GM12878 (cell line): ENCODE results near the gene ITGA1. TPM values are rescaled to one million over a fixed set of nuclear protein-coding genes. Genes with fewer than 3 reads are reported as not detected.

Experiments
- ATAC-seq: fragments of 200-7000 bp; cut with Tn5 transposase; 3 replicates; pipeline ENCODE4 v1.9.1; 2020; ENCODE audit warnings: mild to moderate bottlenecking, moderate library complexity
- BruUV-seq: library from RNA; stranded (reverse); fragments of 400-500 nt; replicated peaks from 2 replicates; lab custom pipeline; 2021; lab: Mats Ljungman, UMichigan
- CTCF ChIA-PET: fragments of 300-600 bp; sonication (Branson Sonifier 250); formaldehyde crosslinking; extraction: SDS; loops from one replicate; lab custom pipeline; 2021; ENCODE audit warnings: inconsistent platforms; lab: Yijun Ruan, JAX
- POLR2A ChIA-PET: fragments of 350-600 bp; formaldehyde crosslinking; extraction: SDS; loops from one replicate; lab custom pipeline; 2021; ENCODE audit warnings: inconsistent platforms; lab: Charles Lee
- RAD21 ChIA-PET: fragments of 300-600 bp; sonication (Branson Sonifier 250); formaldehyde crosslinking; loops from one replicate; lab custom pipeline; 2023; ENCODE audit warnings: antibody characterized with exemption; ENCODE audit not compliant: unreplicated experiment; lab: Charles Lee
- SMC1A ChIA-PET: fragments of 300-600 bp; sonication (Branson Sonifier 250); formaldehyde crosslinking; loops from one replicate; lab custom pipeline; 2023; ENCODE audit not compliant: unreplicated experiment, uncharacterized antibody; lab: Charles Lee
- DNase-seq: peaks from one replicate; pipeline ENCODE4 v3.0.0-alpha.2; 2011; ENCODE audit warnings: low read depth, low spot score
- FAIRE-seq: peaks from 3 replicates; lab custom pipeline; 2011; peaks lifted over from hg19 to GRCh38; lab: Jason Lieb, UNC
- H2AFZ ChIP-seq: 2 replicates; pipeline ENCODE4 v1.6.0; 2011; ENCODE audit warnings: low read depth, low read length, control low read depth; ENCODE audit not compliant: control insufficient read depth
- H3K27ac ChIP-seq: 2 replicates; pipeline ENCODE4 v1.5.1; 2011; ENCODE audit warnings: control low read depth; ENCODE audit not compliant: control insufficient read depth, insufficient read depth
- H3K27me3 ChIP-seq, 2 experiments: replicated peaks in 1 of 2; 2 replicates each; pipeline versions ENCODE4 v1.6.0 to v1.6.1; 2011; ENCODE audit warnings: low read length in 1 of 2; ENCODE audit not compliant: control insufficient read depth in 2 of 2, insufficient read depth in 2 of 2
- H3K36me3 ChIP-seq, 2 experiments: 2 replicates each; pipeline ENCODE4 v1.5.1; 2011; ENCODE audit warnings: low read length in 1 of 2; ENCODE audit not compliant: control insufficient read depth in 2 of 2, insufficient read depth in 2 of 2
- H3K4me1 ChIP-seq: 2 replicates; pipeline ENCODE4 v1.6.1; 2011; ENCODE audit warnings: mild to moderate bottlenecking, low read length, moderate library complexity, mixed read lengths; ENCODE audit not compliant: control insufficient read depth, insufficient read depth
- H3K4me2 ChIP-seq: 2 replicates; pipeline ENCODE4 v1.6.0; 2011; ENCODE audit warnings: control low read depth; ENCODE audit not compliant: control insufficient read depth, insufficient read depth
- H3K4me3 ChIP-seq: fragments of 200-600 bp; sonication (generic); 2 replicates; pipeline ENCODE4 v1.5.1; 2016
- H3K79me2 ChIP-seq: 2 replicates; pipeline ENCODE4 v1.6.0; 2011; ENCODE audit warnings: low read length; ENCODE audit not compliant: control insufficient read depth, insufficient read depth
- H3K9ac ChIP-seq: 2 replicates; pipeline ENCODE4 v1.8.0; 2011; ENCODE audit warnings: low read length, control low read depth, mixed read lengths; ENCODE audit not compliant: control insufficient read depth, insufficient read depth
- H3K9me3 ChIP-seq: replicated peaks from 3 replicates; pipeline ENCODE4 v1.5.1; 2011; ENCODE audit warnings: mild to moderate bottlenecking, low read length; ENCODE audit not compliant: control insufficient read depth, insufficient read depth
- H4K20me1 ChIP-seq: 2 replicates; pipeline ENCODE4 v1.6.0; 2011; ENCODE audit not compliant: control insufficient read depth, insufficient read depth
- LARP7 ChIP-seq: fragments of 450-650 bp; IDR thresholded peaks from 2 replicates; pipeline ENCODE4 v1.6.1; 2017; ENCODE audit warnings: mild to moderate bottlenecking
- SKIL ChIP-seq: fragments of 450-650 bp; IDR thresholded peaks from 2 replicates; pipeline ENCODE4 v1.6.1; 2017; ENCODE audit warnings: mild to moderate bottlenecking, low read depth, inconsistent platforms; ENCODE audit not compliant: poor library complexity, severe bottlenecking
- SMAD5 ChIP-seq: IDR thresholded peaks from 2 replicates; pipeline ENCODE4 v1.6.1; 2016; ENCODE audit warnings: antibody characterized with exemption, low read depth
- TCF12 ChIP-seq: IDR thresholded peaks from 2 replicates; pipeline ENCODE4 v1.6.1; 2011; ENCODE audit warnings: low read depth, mild to moderate bottlenecking, low read length
- USF2 ChIP-seq: IDR thresholded peaks from 2 replicates; pipeline ENCODE4 v1.6.1; 2011; ENCODE audit warnings: low read depth, low read length, improper control_type of control experiment, borderline replicate concordance
- ZBTB33 ChIP-seq: fragments of 450-650 bp; IDR thresholded peaks from 2 replicates; pipeline ENCODE4 v1.6.1; 2017; ENCODE audit warnings: mild to moderate bottlenecking
- ZBTB40 ChIP-seq: fragments of 450-650 bp; IDR thresholded peaks from 2 replicates; pipeline ENCODE4 v1.6.1; 2016; ENCODE audit warnings: mild to moderate bottlenecking, moderate library complexity, borderline replicate concordance
- WGBS: methylation state at CpG from one replicate; pipeline ENCODE4 v1.1.6; 2016; ENCODE audit warnings: low lambda C conversion rate; ENCODE audit not compliant: insufficient replicate concordance, insufficient coverage; ENCODE audit errors: missing lambda C conversion rate; 5-methylcytosine and 5-hydroxymethylcytosine counted together
- in situ Hi-C: fragments of 300-500 bp; cut with MboI; formaldehyde crosslinking; loops from 9 replicates; pipeline ENCODE4 v1.14.3; 2018; ENCODE audit warnings: mixed read lengths
- intact Hi-C: fragments of 100-400 bp; cut with micrococcal nuclease; formaldehyde crosslinking; loops from one replicate; pipeline ENCODE4 v1.14.2; 2022; ENCODE audit not compliant: unreplicated experiment
- polyA plus RNA-seq, 11 experiments: library from polyadenylated mRNA; depleted of rRNA in 4 of 11; unstranded in 6 of 11; stranded (reverse) in 5 of 11; fragments of >200 nt; fragmentation: Nextera tagmentation in 4 of 11; fragmentation: Illumina TruSeq in 1 of 11; extraction: Ambion mirVana in 4 of 11; extraction: Trizol in 1 of 11; gene quantifications; 1 replicate in 1 of 11; 2 replicates in 10 of 11; pipeline versions ENCODE4 v1.2.1 to v1.2.3, GENCODE V29; 2011 to 2016; ENCODE audit warnings: inconsistent platforms in 2 of 11, missing spikeins in 2 of 11, low read depth in 1 of 11
- total RNA-seq, 4 experiments: library from RNA; depleted of rRNA in 3 of 4; stranded (reverse); fragments of >200 nt in 3 of 4; fragmentation: Illumina TruSeq in 1 of 4; extraction: Trizol in 1 of 4; gene quantifications; 2 replicates each; pipeline versions ENCODE4 v1.2.1 to v1.2.3, GENCODE V29; 2013 to 2021

Gene ITGA1
- total and polyA plus RNA-seq, 10 of the 15 experiments (the other 5 are each of a cell fraction or from before 2014, with no cell fraction given), result 0.02 to 0.56 (median 0.19) TPM

- TF ChIP-seq ZBTB33 (no peak), SMAD5 (no peak), LARP7 (no peak)
Observed at GRCh38 chr5:52963636-52964035, 175.9 kb downstream of the ITGA1 start (continued).

GRCh38 chr5:52964138-52964537 lies 176.4 kb downstream of the ITGA1 start:
- no peak for ATAC-seq
- 47% methylated on average over 1 of the region's 1 CpG for WGBS
- SMC1A ChIA-PET, result interaction anchor here (1.5 kb wide), 1 partner anchor 14 kb away, joined by 4 read pairs; no protein-coding TSS in a partner anchor

More at GRCh38 chr5:52964138-52964537, 176.4 kb downstream of the ITGA1 start:
- BruUV-seq, result no TSS peak
- Histone ChIP-seq H3K27me3 (no peaks in the 10 kb centered on the region), H3K4me2 (no peak overlapping the region)
- POLR2A ChIA-PET, result no interaction called here
- DNase-seq, result no peak
- in situ Hi-C loops, result no loop called here
- TF ChIP-seq USF2 (no peak), ZBTB40 (no peak), TCF12 (no peak), SKIL (no peak)
- TF ChIP-seq, all 136 proteins: peak for 0
- no peak overlapping the region for H3K27ac ChIP-seq
- intact Hi-C loops, result no loop called here
- H3K36me3 ChIP-seq, result no peaks in the 10 kb centered on the region
- H3K4me1 ChIP-seq, result no peaks in the 10 kb centered on the region
- H3K9ac ChIP-seq, result no peak overlapping the region
- ChIA-PET CTCF (interaction anchor here (0.6 to 1.5 kb wide), 3 partner anchors 15 to 206 kb away, joined by 3 to 5 read pairs (median 3); no protein-coding TSS in a partner anchor), RAD21 (interaction anchor here (0.7 kb wide), 1 partner anchor 10 kb away, joined by 3 read pairs; no protein-coding TSS in a partner anchor)
- no peaks in the 10 kb centered on the region for H3K9me3 ChIP-seq
- H2AFZ ChIP-seq, result no peak overlapping the region
- no peaks in the 10 kb centered on the region for H3K79me2 ChIP-seq
- H3K4me3 ChIP-seq, result no peak overlapping the region
- no peaks in the 10 kb centered on the region for H4K20me1 ChIP-seq
- FAIRE-seq, result no peak
